Neural progenitor cell (in vitro differentiated cells): Measurements from ENCODE around the gene LMAN1L.

Experiments
- EZH2 ChIP-seq: fragments of 200-600 bp; sonication (generic); IDR thresholded peaks from 2 replicates; pipeline ENCODE4 v1.6.1; 2017; ENCODE audit warnings: antibody characterized with exemption, mild to moderate bottlenecking, moderate library complexity
- EZH2phosphoT487 ChIP-seq: fragments of 200-600 bp; sonication (generic); IDR thresholded peaks from 2 replicates; pipeline ENCODE4 v1.6.1; 2017; ENCODE audit warnings: antibody characterized with exemption
- TF ChIP-seq, protein P1 (sequence below): fragments of 200-600 bp; sonication (generic); IDR thresholded peaks from 2 replicates; pipeline ENCODE4 v1.5.1; 2017; ENCODE audit warnings: antibody characterized with exemption, mild to moderate bottlenecking

DNA sequence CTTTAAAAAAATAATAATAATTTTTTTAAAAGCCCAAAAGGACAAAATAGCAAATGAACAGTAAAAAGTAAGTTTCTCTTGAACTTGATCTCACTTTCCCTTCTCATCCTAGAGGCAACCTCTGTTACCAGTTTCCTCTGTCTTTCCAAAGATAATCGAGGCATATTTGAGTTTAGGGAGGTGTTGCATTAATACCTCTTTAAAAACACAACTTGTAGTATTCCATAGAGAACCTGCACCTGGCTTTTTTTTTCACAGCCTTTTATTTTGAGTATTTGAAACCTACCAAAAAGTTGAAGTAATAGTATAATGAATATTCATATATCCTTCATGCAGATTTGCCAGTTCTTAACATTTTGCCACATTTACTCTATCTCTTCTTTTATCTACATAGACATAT lies 21.6 kb upstream of the LMAN1L start:
- no peak for TF ChIP-seq EZH2
- TF ChIP-seq, protein P1, sequence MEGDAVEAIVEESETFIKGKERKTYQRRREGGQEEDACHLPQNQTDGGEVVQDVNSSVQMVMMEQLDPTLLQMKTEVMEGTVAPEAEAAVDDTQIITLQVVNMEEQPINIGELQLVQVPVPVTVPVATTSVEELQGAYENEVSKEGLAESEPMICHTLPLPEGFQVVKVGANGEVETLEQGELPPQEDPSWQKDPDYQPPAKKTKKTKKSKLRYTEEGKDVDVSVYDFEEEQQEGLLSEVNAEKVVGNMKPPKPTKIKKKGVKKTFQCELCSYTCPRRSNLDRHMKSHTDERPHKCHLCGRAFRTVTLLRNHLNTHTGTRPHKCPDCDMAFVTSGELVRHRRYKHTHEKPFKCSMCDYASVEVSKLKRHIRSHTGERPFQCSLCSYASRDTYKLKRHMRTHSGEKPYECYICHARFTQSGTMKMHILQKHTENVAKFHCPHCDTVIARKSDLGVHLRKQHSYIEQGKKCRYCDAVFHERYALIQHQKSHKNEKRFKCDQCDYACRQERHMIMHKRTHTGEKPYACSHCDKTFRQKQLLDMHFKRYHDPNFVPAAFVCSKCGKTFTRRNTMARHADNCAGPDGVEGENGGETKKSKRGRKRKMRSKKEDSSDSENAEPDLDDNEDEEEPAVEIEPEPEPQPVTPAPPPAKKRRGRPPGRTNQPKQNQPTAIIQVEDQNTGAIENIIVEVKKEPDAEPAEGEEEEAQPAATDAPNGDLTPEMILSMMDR, result no peak
- no peak for TF ChIP-seq EZH2phosphoT487
